Caco-2 (cell line): ENCODE results near the gene TAF3. TPM values are rescaled to one million over a fixed set of nuclear protein-coding genes. Genes with fewer than 3 reads are reported as not detected.
"Not testable (repeated sequence)": the region's sequence is repeated elsewhere in the genome, so short reads cannot be mapped to it uniquely, and the experiment has no call there.

Source experiments
- BruUV-seq: library from RNA; stranded (reverse); fragments of 400-500 nt; replicated peaks from 2 replicates; lab custom pipeline; 2021; lab: Mats Ljungman, UMichigan
- CTCF ChIA-PET: fragments of 300-600 bp; sonication (Branson Sonifier 250); formaldehyde crosslinking; loops from one replicate; lab custom pipeline; 2022; ENCODE audit warnings: antibody characterized with exemption; lab: Charles Lee
- POLR2A ChIA-PET: fragments of 300-600 bp; sonication (Branson Sonifier 250); formaldehyde crosslinking; loops from one replicate; lab custom pipeline; 2022; ENCODE audit warnings: antibody characterized with exemption; lab: Charles Lee
- DNase-seq, 2 experiments: peaks; one replicate each; pipeline versions ENCODE4 v3.0.0 to v3.0.0-alpha.2; 2020 to 2022
- H3K27me3 ChIP-seq: replicated peaks from 2 replicates; pipeline ENCODE4 v1.6.0; 2011; ENCODE audit warnings: low read length; ENCODE audit not compliant: control insufficient read depth, insufficient read depth
- H3K36me3 ChIP-seq: 2 replicates; pipeline ENCODE4 v1.5.1; 2011; ENCODE audit warnings: low read length; ENCODE audit not compliant: control insufficient read depth, insufficient read depth
- H3K4me1 ChIP-seq: fragments of 250-450 bp; sonication (Bioruptor Pico); 2 replicates; pipeline ENCODE4 v1.5.1; 2020; ENCODE audit warnings: mild to moderate bottlenecking
- H3K4me3 ChIP-seq: 2 replicates; pipeline ENCODE4 v1.5.1; 2011; ENCODE audit warnings: low read depth, mild to moderate bottlenecking, control low read depth, low read length
- H3K9me3 ChIP-seq: fragments of 250-450 bp; sonication (Bioruptor Pico); 2 replicates; pipeline ENCODE4 v1.5.1; 2020; ENCODE audit warnings: mild to moderate bottlenecking, moderate library complexity
- H3K27ac Mint-ChIP-seq: one replicate; pipeline ENCODE4 v1.8.0; 2022; ENCODE audit warnings: mixed read lengths; ENCODE audit not compliant: unreplicated experiment
- H3K27me3 Mint-ChIP-seq: one replicate; pipeline ENCODE4 v1.8.0; 2022; ENCODE audit warnings: mixed read lengths; ENCODE audit not compliant: insufficient read depth, unreplicated experiment
- H3K36me3 Mint-ChIP-seq: one replicate; pipeline ENCODE4 v1.8.0; 2022; ENCODE audit warnings: mild to moderate bottlenecking, mixed read lengths; ENCODE audit not compliant: insufficient read depth, unreplicated experiment
- H3K4me1 Mint-ChIP-seq: one replicate; pipeline ENCODE4 v1.8.0; 2022; ENCODE audit warnings: low read depth, mixed read lengths; ENCODE audit not compliant: unreplicated experiment
- H3K4me3 Mint-ChIP-seq: one replicate; pipeline ENCODE4 v1.8.0; 2022; ENCODE audit warnings: mild to moderate bottlenecking, moderate library complexity, mixed read lengths; ENCODE audit not compliant: unreplicated experiment
- H3K9me3 Mint-ChIP-seq: one replicate; pipeline ENCODE4 v1.8.0; 2022; ENCODE audit warnings: mixed read lengths; ENCODE audit not compliant: unreplicated experiment
- CTCF ChIP-seq, 2 experiments: fragments of 200-600 bp in 1 of 2; IDR thresholded peaks; 1 replicate in 1 of 2; 2 replicates in 1 of 2; pipeline versions ENCODE4 v1.5.1 to v1.8.0; 2011 to 2022; ENCODE audit warnings: antibody characterized with exemption in 1 of 2, control low read depth in 1 of 2, inconsistent platforms in 1 of 2, low read depth in 1 of 2, low read length in 1 of 2, mild to moderate bottlenecking in 1 of 2, moderate library complexity in 1 of 2; ENCODE audit not compliant: insufficient read depth in 1 of 2, severe bottlenecking in 1 of 2, unreplicated experiment in 1 of 2
- intact Hi-C: fragments of 100-400 bp; cut with micrococcal nuclease; formaldehyde crosslinking; loops from one replicate; pipeline ENCODE4 v1.10.0; 2022; ENCODE audit not compliant: unreplicated experiment
- total RNA-seq: library from RNA; stranded (reverse); gene quantifications from 2 replicates; pipeline ENCODE4 v1.2.3, GENCODE V29; 2022

Gene TAF3
- total RNA-seq, 1 experiment from 2014 or later: 30.6 TPM

GRCh38 chr10:7808686-7809267 lies 9.5 kb upstream of the TAF3 start:
- H3K4me1 ChIP-seq: no peaks in the 10 kb centered on the region
- ChIA-PET POLR2A (interaction anchor here (1.4 kb wide), 2 partner anchors 9 to 21 kb away, joined by 4 to 8 read pairs; partner anchors contain the start of genes ATP5F1C, KIN and TAF3), CTCF (interaction anchor here (1.6 to 2.3 kb wide), 2 partner anchors 10 to 283 kb away, joined by 6 to 9 read pairs; partner anchors contain the start of gene TAF3)
- Mint-ChIP-seq H3K4me3 (no peak overlapping the region), H3K27me3 (no peaks in the 10 kb centered on the region), H3K9me3 (no peaks in the 10 kb centered on the region), H3K27ac (no peak overlapping the region), H3K36me3 (peaks cover 57% of the 10 kb centered on the region), H3K4me1 (peaks cover 6% of the 10 kb centered on the region)
- BruUV-seq: no TSS peak
- no peak for TF ChIP-seq CTCF (IDR thresholded peaks at IDR 0.05; ENCODE audit: insufficient read depth in 1 of 2, low read depth in 1 of 2, low read length in 1 of 2, severe bottlenecking in 1 of 2, unreplicated experiment in 1 of 2)
- no peak for DNase-seq
- H3K27me3 ChIP-seq: no peaks in the 10 kb centered on the region
- intact Hi-C loops: no loop called here
- no peaks in the 10 kb centered on the region for H3K9me3 ChIP-seq
- H3K36me3 ChIP-seq: peaks cover 8% of the 10 kb centered on the region
- no peak overlapping the region for H3K4me3 ChIP-seq

DNA sequence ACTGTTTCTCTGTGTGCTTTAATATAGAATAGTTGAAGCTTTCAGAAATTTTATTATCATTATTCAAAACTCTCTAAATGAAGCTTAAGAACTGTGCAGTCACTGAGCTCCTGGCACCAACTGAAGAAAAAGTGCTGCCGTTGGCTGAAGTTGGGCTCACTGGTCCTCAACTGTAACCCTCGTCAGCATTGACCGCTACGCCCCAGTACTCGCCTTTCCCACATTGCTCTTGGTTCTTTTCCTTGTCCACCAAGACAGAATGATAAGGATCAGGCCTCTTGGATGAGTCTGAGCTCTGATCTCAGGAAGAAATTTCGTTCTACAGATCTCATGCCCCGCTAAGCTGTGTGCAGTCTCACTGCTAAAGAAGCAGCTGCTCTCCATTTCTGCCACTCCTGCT lies 7.9 kb upstream of the TAF3 start:
- no peak for TF ChIP-seq CTCF (IDR thresholded peaks at IDR 0.05; ENCODE audit: insufficient read depth in 1 of 2, low read depth in 1 of 2, low read length in 1 of 2, severe bottlenecking in 1 of 2, unreplicated experiment in 1 of 2)
- BruUV-seq: no TSS peak
- POLR2A ChIA-PET: no interaction called here
- H3K4me1 ChIP-seq: peaks cover 4% of the 10 kb centered on the region; the same call in 1 of the 2 replicates
- DNase-seq: no peak
- H3K27ac Mint-ChIP-seq: no peak overlapping the region
- 0 out of 2 replicates have a peak, but pooled peaks cover 1% of the 10 kb centered on the region for H3K36me3 ChIP-seq
- H3K4me3 Mint-ChIP-seq: no peak overlapping the region
- peaks cover 41% of the 10 kb centered on the region for H3K36me3 Mint-ChIP-seq
- H3K27me3 ChIP-seq: no peaks in the 10 kb centered on the region
- H3K9me3 ChIP-seq: no peaks in the 10 kb centered on the region
- H3K4me3 ChIP-seq: no peak overlapping the region
- H3K9me3 Mint-ChIP-seq: no peaks in the 10 kb centered on the region
- intact Hi-C loops: no loop called here
- CTCF ChIA-PET: interaction anchor here (2.3 kb wide), 1 partner anchor 8 kb away, joined by 6 read pairs; the partner anchor contains the start of gene TAF3
- no peaks in the 10 kb centered on the region for H3K27me3 Mint-ChIP-seq
- peaks cover 6% of the 10 kb centered on the region for H3K4me1 Mint-ChIP-seq

- Mint-ChIP-seq H3K27ac (no peak overlapping the region), H3K36me3 (peaks cover 35% of the 10 kb centered on the region), H3K9me3 (no peaks in the 10 kb centered on the region), H3K4me1 (peaks cover 6% of the 10 kb centered on the region), H3K27me3 (no peaks in the 10 kb centered on the region), H3K4me3 (no peak overlapping the region)
- peaks cover 4% of the 10 kb centered on the region; the same call in 1 of the 2 replicates for H3K4me1 ChIP-seq
- DNase-seq: no peak
- no TSS peak for BruUV-seq
- H3K4me3 ChIP-seq: no peak overlapping the region
- intact Hi-C loops: no loop called here
- no peak for TF ChIP-seq CTCF (IDR thresholded peaks at IDR 0.05; ENCODE audit: insufficient read depth in 1 of 2, low read depth in 1 of 2, low read length in 1 of 2, severe bottlenecking in 1 of 2, unreplicated experiment in 1 of 2)
- H3K9me3 ChIP-seq: no peaks in the 10 kb centered on the region
- no peaks in the 10 kb centered on the region for H3K27me3 ChIP-seq
- ChIA-PET POLR2A (no interaction called here), CTCF (no interaction called here)
- 0 out of 2 replicates have a peak, but pooled peaks cover 1% of the 10 kb centered on the region for H3K36me3 ChIP-seq
Observed at GRCh38 chr10:7811000-7811399, 7.3 kb upstream of the TAF3 start.

- H3K4me1 Mint-ChIP-seq, H3K27me3 ChIP-seq, H3K27me3 Mint-ChIP-seq, H3K4me3 Mint-ChIP-seq, H3K4me1 ChIP-seq, H3K27ac Mint-ChIP-seq, BruUV-seq, H3K9me3 ChIP-seq, CTCF ChIA-PET, H3K9me3 Mint-ChIP-seq, DNase-seq, H3K36me3 ChIP-seq, intact Hi-C loops, H3K4me3 ChIP-seq: not testable (repeated sequence)
- POLR2A ChIA-PET: interaction anchor here (1.1 kb wide), 1 partner anchor 24 kb away, joined by 4 read pairs; the partner anchor contains the start of genes ATP5F1C and KIN
- H3K36me3 Mint-ChIP-seq: peaks cover 28% of the 10 kb centered on the region
Observed at GRCh38 chr10:7811743-7812142, 6.6 kb upstream of the TAF3 start.
